Smooth muscle cell (in vitro differentiated cells): Measurements from ENCODE around the gene UBE2U. TPM values are rescaled to one million over a fixed set of nuclear protein-coding genes. Genes with fewer than 3 reads are reported as not detected.

Experiments used
- DNase-seq: peaks from one replicate; lab custom pipeline; 2025; ENCODE audit not compliant: unreplicated experiment; lab: John Stamatoyannopoulos, UW
- H2AFZ ChIP-seq: fragments of 200-600 bp; sonication (generic); 2 replicates; pipeline ENCODE4 v1.6.0; 2016; ENCODE audit warnings: antibody characterized with exemption, low read depth, mild to moderate bottlenecking
- H3F3A ChIP-seq: fragments of 200-600 bp; sonication (generic); 2 replicates; pipeline ENCODE4 v1.6.0; 2017; ENCODE audit warnings: antibody characterized with exemption, low read depth
- H3K27ac ChIP-seq: fragments of 200-600 bp; sonication (generic); 2 replicates; pipeline ENCODE4 v1.5.1; 2016; ENCODE audit warnings: low read depth, mild to moderate bottlenecking
- H3K27me3 ChIP-seq: fragments of 200-600 bp; sonication (generic); 2 replicates; pipeline ENCODE4 v1.6.1; 2016; ENCODE audit warnings: low read depth, mild to moderate bottlenecking
- H3K36me3 ChIP-seq: fragments of 200-600 bp; sonication (generic); 2 replicates; pipeline ENCODE4 v1.5.1; 2016; ENCODE audit warnings: low read depth
- H3K4me1 ChIP-seq: fragments of 200-600 bp; sonication (generic); 2 replicates; pipeline ENCODE4 v1.5.1; 2016; ENCODE audit warnings: low read depth
- H3K4me2 ChIP-seq: fragments of 200-600 bp; sonication (generic); 2 replicates; pipeline ENCODE4 v1.6.0; 2016; ENCODE audit warnings: mild to moderate bottlenecking
- H3K4me3 ChIP-seq: fragments of 200-600 bp; sonication (generic); 2 replicates; pipeline ENCODE4 v1.5.1; 2016; ENCODE audit warnings: mild to moderate bottlenecking
- H3K79me2 ChIP-seq: fragments of 200-600 bp; sonication (generic); 2 replicates; pipeline ENCODE4 v1.6.0; 2016; ENCODE audit warnings: low read depth, mild to moderate bottlenecking
- H3K9ac ChIP-seq: fragments of 200-600 bp; sonication (generic); 2 replicates; pipeline ENCODE4 v1.6.0; 2016; ENCODE audit warnings: low read depth
- H3K9me3 ChIP-seq: fragments of 200-600 bp; sonication (generic); replicated peaks from 2 replicates; pipeline ENCODE4 v1.5.1; 2016; ENCODE audit warnings: low read depth
- H4K20me1 ChIP-seq: fragments of 200-600 bp; sonication (generic); 2 replicates; pipeline ENCODE4 v1.6.0; 2016; ENCODE audit warnings: low read depth
- WGBS: methylation state at CpG from one replicate; pipeline ENCODE4 v1.1.7; 2016; ENCODE audit warnings: low lambda C conversion rate; 5-methylcytosine and 5-hydroxymethylcytosine counted together
- polyA plus RNA-seq: library from polyadenylated mRNA; unstranded; fragments of >200 nt; fragmentation: Nextera tagmentation; extraction: Ambion mirVana; gene quantifications from 2 replicates; pipeline ENCODE4 v1.2.1, GENCODE V29; 2016
- total RNA-seq: library from RNA; depleted of rRNA; stranded (reverse); fragments of >200 nt; gene quantifications from 2 replicates; pipeline ENCODE4 v1.2.3, GENCODE V29; 2014
- TF ChIP-seq, protein P1 (sequence below): fragments of 200-600 bp; sonication (generic); IDR thresholded peaks from 2 replicates; pipeline ENCODE4 v1.5.1; 2017; ENCODE audit warnings: borderline replicate concordance, mild to moderate bottlenecking, antibody characterized with exemption; ENCODE audit not compliant: insufficient read depth, poor library complexity, severe bottlenecking

UBE2U gene
- total and polyA plus RNA-seq, 2 experiments from 2014 or later: not detected

DNA sequence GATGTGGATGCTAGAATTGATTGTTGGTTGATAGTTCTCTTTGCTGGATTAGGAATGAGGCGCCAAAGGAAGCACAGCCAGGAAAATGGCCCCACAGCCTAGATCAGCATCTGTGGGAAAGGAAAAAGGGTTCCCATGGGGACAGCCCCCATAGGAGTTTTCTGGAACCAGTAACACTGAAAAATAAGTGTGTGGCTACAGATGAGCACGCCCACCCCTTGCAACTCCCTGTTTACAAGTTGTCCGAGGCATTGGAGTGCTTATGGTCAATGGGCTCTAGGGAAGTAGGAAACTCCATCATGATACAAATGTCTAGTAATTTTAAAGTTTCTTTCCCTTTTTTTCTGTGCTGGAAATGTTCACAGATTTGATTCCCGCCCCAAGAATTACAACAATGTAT lies 23.8 kb upstream of the UBE2U start:
- Histone ChIP-seq H3F3A (no peaks in the 10 kb centered on the region), H3K4me3 (no peak overlapping the region), H3K36me3 (no peaks in the 10 kb centered on the region), H3K27me3 (no peaks in the 10 kb centered on the region), H4K20me1 (no peaks in the 10 kb centered on the region), H2AFZ (no peak overlapping the region), H3K4me1 (no peaks in the 10 kb centered on the region), H3K9ac (no peak overlapping the region), H3K9me3 (no peaks in the 10 kb centered on the region), H3K4me2 (no peak overlapping the region), H3K79me2 (no peaks in the 10 kb centered on the region), H3K27ac (no peak overlapping the region)
- WGBS: 89% methylated on average over 4 of the region's 4 CpGs
- no peak for DNase-seq
- TF ChIP-seq, protein P1, sequence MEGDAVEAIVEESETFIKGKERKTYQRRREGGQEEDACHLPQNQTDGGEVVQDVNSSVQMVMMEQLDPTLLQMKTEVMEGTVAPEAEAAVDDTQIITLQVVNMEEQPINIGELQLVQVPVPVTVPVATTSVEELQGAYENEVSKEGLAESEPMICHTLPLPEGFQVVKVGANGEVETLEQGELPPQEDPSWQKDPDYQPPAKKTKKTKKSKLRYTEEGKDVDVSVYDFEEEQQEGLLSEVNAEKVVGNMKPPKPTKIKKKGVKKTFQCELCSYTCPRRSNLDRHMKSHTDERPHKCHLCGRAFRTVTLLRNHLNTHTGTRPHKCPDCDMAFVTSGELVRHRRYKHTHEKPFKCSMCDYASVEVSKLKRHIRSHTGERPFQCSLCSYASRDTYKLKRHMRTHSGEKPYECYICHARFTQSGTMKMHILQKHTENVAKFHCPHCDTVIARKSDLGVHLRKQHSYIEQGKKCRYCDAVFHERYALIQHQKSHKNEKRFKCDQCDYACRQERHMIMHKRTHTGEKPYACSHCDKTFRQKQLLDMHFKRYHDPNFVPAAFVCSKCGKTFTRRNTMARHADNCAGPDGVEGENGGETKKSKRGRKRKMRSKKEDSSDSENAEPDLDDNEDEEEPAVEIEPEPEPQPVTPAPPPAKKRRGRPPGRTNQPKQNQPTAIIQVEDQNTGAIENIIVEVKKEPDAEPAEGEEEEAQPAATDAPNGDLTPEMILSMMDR: no peak

DNA sequence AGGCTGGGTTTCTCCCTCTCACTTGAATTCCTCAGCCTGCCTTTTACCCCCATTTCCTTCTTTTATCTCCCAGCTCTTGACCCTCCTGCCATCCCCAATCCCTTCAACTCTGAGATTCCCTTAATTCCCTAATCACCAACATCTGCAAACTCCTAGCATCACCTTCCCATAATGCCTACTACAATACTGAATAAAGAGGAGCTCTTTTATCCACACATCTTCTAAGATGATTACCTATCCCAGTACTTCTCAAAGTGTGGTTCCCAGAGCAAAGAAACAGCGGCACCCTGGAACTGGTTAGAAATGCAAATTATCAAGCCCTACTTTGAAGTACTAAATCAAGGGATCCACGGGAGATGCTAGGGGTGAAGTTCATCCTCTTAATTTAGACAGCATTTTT lies 21.2 kb upstream of the UBE2U start:
- H4K20me1 ChIP-seq: no peaks in the 10 kb centered on the region
- TF ChIP-seq, protein P1: no peak
- no peaks in the 10 kb centered on the region for H3K9me3 ChIP-seq
- no peaks in the 10 kb centered on the region for H3K79me2 ChIP-seq
- no peaks in the 10 kb centered on the region for H3K36me3 ChIP-seq
- no peak overlapping the region for H2AFZ ChIP-seq
- DNase-seq: no peak
- no peak overlapping the region for H3K4me2 ChIP-seq
- no peak overlapping the region for H3K27ac ChIP-seq
- no peaks in the 10 kb centered on the region for H3F3A ChIP-seq
- H3K9ac ChIP-seq: no peak overlapping the region
- WGBS: 85% methylated on average over 2 of the region's 2 CpGs
- no peaks in the 10 kb centered on the region for H3K27me3 ChIP-seq
- H3K4me1 ChIP-seq: no peaks in the 10 kb centered on the region
- no peak overlapping the region for H3K4me3 ChIP-seq

DNA sequence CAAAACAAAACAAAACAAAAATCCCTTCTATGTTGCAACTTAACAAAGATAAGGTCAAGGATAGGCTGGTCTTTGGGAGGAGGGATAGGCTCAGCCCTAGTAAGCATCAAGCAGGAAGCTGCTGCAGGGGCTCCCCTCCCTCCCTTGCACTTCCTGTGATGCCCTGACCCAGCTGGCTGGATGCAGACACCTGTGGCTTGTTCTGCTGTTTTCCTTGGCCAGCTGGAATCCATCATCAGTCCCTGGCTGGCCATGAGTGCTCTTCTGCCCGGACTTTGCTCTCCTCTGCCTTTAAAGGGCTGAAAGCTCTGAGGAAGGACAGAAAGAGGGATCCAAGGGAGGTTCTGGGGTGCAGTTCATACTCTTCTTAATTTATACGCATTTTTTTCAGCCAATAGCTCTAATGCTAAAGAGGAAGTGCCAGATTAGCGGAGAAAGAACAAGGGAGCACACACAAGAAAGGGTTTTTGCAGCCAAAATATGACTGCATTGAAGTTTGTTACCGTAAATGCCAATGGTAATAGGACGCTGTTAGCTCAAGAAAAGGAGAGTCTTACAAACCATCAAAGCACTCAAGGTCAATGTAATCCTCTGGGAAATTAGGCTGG lies 19.9 kb upstream of the UBE2U start:
- H3K79me2 ChIP-seq: no peaks in the 10 kb centered on the region
- DNase-seq: no peak
- H3K27ac ChIP-seq: peak overlapping the region; percentile 38
- no peaks in the 10 kb centered on the region for H3K36me3 ChIP-seq
- H3K4me1 ChIP-seq: no peaks in the 10 kb centered on the region
- no peaks in the 10 kb centered on the region for H3F3A ChIP-seq
- no peaks in the 10 kb centered on the region for H4K20me1 ChIP-seq
- no peak overlapping the region for H3K9ac ChIP-seq
- H3K4me2 ChIP-seq: no peak overlapping the region
- H3K9me3 ChIP-seq: no peaks in the 10 kb centered on the region
- no peak overlapping the region for H3K4me3 ChIP-seq
- no peaks in the 10 kb centered on the region for H3K27me3 ChIP-seq
- no peak overlapping the region for H2AFZ ChIP-seq
- TF ChIP-seq, protein P1: no peak
- WGBS: 69% methylated on average over 5 of the region's 5 CpGs

- H3K4me1 ChIP-seq: no peaks in the 10 kb centered on the region
- no peak overlapping the region for H3K9ac ChIP-seq
- H3K4me2 ChIP-seq: peak overlapping the region; percentile 29
- H3K27ac ChIP-seq: peak overlapping the region; percentile 38
- DNase-seq: no peak
- no peaks in the 10 kb centered on the region for H3K27me3 ChIP-seq
- H2AFZ ChIP-seq: no peak overlapping the region
- no peaks in the 10 kb centered on the region for H3K79me2 ChIP-seq
- no peaks in the 10 kb centered on the region for H3K9me3 ChIP-seq
- no peaks in the 10 kb centered on the region for H3K36me3 ChIP-seq
- TF ChIP-seq, protein P1: no peak
- H4K20me1 ChIP-seq: no peaks in the 10 kb centered on the region
- no peak overlapping the region for H3K4me3 ChIP-seq
- H3F3A ChIP-seq: no peaks in the 10 kb centered on the region
- WGBS: 58% methylated on average over 5 of the region's 5 CpGs
Observed at GRCh38 chr1:64184003-64184440, 19.4 kb upstream of the UBE2U start.
